Omental fat pad (tissue), 4 donors: ENCODE results near the gene DYNC1I2. TPM values are rescaled to one million over a fixed set of nuclear protein-coding genes. Genes with fewer than 3 reads are reported as not detected.

Experiments used
- ATAC-seq: fragments of 150-250 bp; one replicate; pipeline ENCODE4 v1.9.1; 2016; ENCODE audit warnings: mild to moderate bottlenecking, moderate library complexity; ENCODE audit not compliant: low FRiP score
- DNase-seq: peaks from one replicate; pipeline ENCODE4 v3.0.0-alpha.2; 2019; ENCODE audit warnings: low spot score
- total RNA-seq, 4 donors: library from RNA; depleted of rRNA; stranded (reverse); fragments of >200 nt; gene quantifications; one replicate each; pipeline ENCODE4 v1.1.0, GENCODE V29; 2016
- TF ChIP-seq, protein P1 (sequence below), 3 donors: fragments of 450-650 bp; IDR thresholded peaks; one replicate each; pipeline ENCODE4 v1.5.1; 2016 to 2017; ENCODE audit warnings: antibody characterized with exemption in 3 of 3, mild to moderate bottlenecking in 3 of 3, moderate library complexity in 2 of 3

Gene DYNC1I2
- total RNA-seq, 4 donors from 2014 or later, result 73.5 to 115 (median 87.8) TPM

DNA sequence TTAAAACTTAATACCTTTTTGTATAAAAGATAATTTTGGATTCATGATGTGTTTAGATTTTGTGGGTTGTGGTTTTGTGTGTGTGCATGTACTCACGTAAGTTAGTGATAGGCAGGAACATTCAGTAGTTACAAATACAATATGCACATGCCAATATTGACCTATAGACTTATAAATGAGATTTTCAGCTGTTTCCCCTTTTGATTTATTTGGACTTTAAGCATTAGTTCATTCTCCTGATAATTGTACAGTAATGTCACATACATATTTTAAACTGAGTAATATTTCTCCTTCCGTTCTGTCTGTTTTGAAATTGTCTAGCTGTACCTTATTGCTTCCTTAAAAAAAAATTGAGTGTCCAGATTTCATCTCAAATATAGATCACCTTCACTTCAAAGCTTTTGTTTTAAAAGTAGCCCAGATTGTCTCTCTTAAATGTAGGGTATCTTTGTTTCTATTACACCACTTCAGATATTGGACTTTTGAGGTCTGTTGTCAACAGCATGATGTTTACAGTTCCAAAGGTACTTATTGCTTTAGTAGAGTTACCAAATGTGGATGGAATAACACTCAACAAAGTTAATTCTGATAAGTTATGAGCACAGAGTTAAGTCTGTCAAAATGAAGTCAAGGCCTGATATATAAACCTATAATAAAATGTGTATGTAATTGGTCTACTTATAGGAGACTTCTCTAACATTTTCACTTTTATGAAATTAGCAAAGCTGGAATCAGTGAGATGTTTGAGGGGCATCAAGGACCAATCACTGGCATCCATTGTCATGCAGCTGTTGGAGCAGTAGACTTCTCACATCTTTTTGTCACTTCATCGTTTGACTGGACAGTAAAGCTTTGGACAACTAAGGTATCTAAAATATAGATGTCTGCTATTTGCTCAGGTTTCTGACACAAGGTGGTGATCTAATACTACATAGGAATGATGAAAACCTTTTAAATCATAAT is 42.0 kb downstream of the DYNC1I2 start:
- no peak for ATAC-seq
- DNase-seq, result no peak
- TF ChIP-seq, protein P1, sequence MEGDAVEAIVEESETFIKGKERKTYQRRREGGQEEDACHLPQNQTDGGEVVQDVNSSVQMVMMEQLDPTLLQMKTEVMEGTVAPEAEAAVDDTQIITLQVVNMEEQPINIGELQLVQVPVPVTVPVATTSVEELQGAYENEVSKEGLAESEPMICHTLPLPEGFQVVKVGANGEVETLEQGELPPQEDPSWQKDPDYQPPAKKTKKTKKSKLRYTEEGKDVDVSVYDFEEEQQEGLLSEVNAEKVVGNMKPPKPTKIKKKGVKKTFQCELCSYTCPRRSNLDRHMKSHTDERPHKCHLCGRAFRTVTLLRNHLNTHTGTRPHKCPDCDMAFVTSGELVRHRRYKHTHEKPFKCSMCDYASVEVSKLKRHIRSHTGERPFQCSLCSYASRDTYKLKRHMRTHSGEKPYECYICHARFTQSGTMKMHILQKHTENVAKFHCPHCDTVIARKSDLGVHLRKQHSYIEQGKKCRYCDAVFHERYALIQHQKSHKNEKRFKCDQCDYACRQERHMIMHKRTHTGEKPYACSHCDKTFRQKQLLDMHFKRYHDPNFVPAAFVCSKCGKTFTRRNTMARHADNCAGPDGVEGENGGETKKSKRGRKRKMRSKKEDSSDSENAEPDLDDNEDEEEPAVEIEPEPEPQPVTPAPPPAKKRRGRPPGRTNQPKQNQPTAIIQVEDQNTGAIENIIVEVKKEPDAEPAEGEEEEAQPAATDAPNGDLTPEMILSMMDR (IDR thresholded peaks at IDR 0.05), result no peak

DNA sequence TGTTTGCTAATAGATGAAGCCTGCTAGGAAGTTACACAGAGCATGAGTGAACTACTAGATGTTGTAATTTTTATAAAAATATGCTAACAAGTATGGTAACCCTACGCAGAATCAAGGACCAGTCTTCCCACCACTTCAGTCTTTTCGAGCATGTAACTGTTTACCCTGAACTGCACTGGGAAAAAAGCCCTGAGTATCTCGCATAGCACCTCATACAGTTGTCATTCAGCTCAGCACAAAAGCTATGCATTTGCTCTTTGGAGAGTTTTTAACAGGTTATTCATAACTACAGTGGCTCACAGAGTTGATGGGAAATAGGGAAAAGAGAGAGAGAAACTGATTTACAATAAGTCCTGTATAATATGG is 42.7 kb downstream of the DYNC1I2 start:
- ATAC-seq (no peak), DNase-seq (no peak)
- TF ChIP-seq, protein P1 (IDR thresholded peaks at IDR 0.05), result no peak

DNA sequence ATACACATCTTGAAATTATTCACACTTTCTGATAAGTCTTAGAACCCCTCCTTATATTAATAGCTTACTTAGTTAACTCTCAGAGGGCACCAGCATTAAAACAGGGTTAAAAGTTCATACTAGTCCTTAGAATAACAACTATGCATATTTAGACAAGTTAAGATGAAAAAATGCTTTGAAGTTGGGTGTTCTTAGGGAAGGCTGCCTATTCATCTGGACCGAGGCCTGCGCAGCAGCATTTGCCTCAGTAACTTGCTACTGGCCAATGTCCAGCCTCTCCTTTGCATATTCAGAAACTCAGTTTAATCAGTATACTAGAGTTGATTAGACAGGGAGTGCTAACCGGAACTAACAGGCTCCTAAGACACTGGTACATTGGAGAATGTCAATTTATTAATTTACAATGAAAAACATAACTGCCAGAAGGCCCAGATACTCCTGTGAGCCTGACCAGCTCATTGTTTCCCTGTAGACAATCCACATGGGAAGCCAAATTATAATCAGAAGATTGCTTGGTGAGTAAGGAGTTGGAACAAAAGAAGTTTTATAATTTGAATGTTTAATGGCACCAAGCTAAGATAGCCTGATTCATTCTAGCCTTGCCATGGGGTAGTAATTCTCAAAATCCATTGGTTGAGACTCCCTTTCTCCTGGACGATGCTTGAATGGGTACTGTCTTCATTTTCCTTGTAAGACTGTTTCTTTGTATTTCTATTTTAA is 48.9 kb downstream of the DYNC1I2 start:
- TF ChIP-seq, protein P1 (IDR thresholded peaks at IDR 0.05), result no peak
- no peak for ATAC-seq

DNA sequence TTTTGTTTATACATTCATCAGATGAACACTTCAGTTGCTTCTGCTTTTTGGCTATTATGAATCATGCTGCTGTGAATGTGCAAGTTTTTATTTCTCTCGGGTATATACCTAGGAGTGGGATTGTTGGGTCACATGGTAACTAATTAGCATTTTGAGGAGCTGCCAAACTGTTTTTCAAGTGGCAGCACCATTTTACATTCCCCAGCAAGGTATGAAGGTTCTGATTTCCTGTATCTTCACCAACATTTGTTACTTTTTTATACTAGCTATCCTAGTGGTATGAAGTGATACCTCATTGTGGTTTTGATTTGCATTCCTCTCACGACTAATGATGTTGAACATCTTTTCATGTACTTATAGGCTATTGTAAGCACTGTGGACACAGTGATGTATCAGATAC is 53.9 kb downstream of the DYNC1I2 start:
- ATAC-seq (no peak), DNase-seq (no peak)
- TF ChIP-seq, protein P1 (IDR thresholded peaks at IDR 0.05), result no peak

More for the DNA sequence above, 48.9 kb downstream of the DYNC1I2 start:
- DNase-seq, result no peak

DNA sequence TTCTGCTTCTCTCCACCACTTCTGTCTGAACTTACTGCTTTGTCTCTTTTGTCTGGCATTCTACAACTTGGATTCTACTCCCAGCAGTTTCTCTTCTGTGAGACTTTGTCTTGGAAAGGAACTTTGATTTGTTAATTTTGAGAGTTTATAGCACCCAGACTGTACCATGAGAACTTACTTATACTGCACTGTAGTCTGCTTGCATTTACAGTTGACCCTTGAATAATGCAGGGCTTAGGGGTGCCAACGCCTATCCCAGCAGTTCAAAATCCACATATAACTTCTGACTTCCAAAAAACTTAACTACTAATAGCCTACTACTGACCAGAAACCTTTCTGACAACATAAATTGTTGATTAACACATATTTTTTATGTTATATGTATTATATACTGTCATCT is 55.5 kb downstream of the DYNC1I2 start:
- TF ChIP-seq, protein P1 (IDR thresholded peaks at IDR 0.05), result no peak
- DNase-seq (no peak), ATAC-seq (no peak)

DNA sequence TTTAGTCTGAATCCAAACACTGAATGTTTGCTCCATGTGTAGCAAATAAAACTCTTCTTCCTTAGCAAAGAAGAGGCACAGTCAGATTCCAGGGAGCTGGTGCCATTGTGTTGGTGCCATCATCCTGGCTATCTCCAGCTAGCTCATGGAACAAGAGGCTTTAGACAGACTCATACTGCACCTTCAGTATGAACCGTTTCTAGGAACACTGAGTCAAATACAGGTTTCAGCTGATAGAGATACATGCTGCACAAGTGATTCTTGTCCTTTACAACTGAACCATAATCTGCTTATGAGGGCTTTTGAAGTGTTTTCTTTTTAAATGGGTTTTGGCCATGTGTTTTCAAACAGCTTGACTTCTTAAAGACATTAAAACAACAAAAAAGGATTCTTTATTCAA is 57.9 kb downstream of the DYNC1I2 start:
- no peak for DNase-seq
- no peak for ATAC-seq
- TF ChIP-seq, protein P1 (IDR thresholded peaks at IDR 0.05), result no peak
